Endodermal cell (in vitro differentiated cells): Measurements from ENCODE around the gene PTPRN2. TPM values are rescaled to one million over a fixed set of nuclear protein-coding genes. Genes with fewer than 3 reads are reported as not detected.

Experiments used
- DNase-seq: peaks from one replicate; pipeline ENCODE4 v3.0.0-alpha.2; 2017
- H3K27ac ChIP-seq: 2 replicates; pipeline ENCODE4 v1.5.1; 2013; ENCODE audit warnings: mild to moderate bottlenecking, low read depth, low read length, moderate library complexity
- H3K27me3 ChIP-seq: 2 replicates; pipeline ENCODE4 v1.6.1; 2013; ENCODE audit warnings: mild to moderate bottlenecking, low read length, moderate library complexity; ENCODE audit not compliant: insufficient read depth, control insufficient read depth, poor library complexity, severe bottlenecking
- H3K36me3 ChIP-seq: 2 replicates; pipeline ENCODE4 v1.7.0; 2013; ENCODE audit warnings: mild to moderate bottlenecking, low read length, moderate library complexity; ENCODE audit not compliant: control insufficient read depth, insufficient read depth
- H3K4me1 ChIP-seq: one replicate; pipeline ENCODE4 v1.7.0; 2013; ENCODE audit warnings: low read length; ENCODE audit not compliant: control insufficient read depth, insufficient read depth
- H3K4me3 ChIP-seq: 2 replicates; pipeline ENCODE4 v1.5.1; 2013; ENCODE audit warnings: mild to moderate bottlenecking, low read length, moderate library complexity
- H3K9ac ChIP-seq: 2 replicates; pipeline ENCODE4 v1.6.1; 2013; ENCODE audit warnings: mild to moderate bottlenecking, low read length, moderate library complexity; ENCODE audit not compliant: poor library complexity, severe bottlenecking; ENCODE audit errors: extremely low read depth
- H3K9me3 ChIP-seq: 2 replicates; pipeline ENCODE4 v1.6.1; 2013; ENCODE audit warnings: mild to moderate bottlenecking, low read length, moderate library complexity; ENCODE audit not compliant: control insufficient read depth
- H3K27ac Mint-ChIP-seq: 2 replicates; pipeline ENCODE4 v1.8.0; 2020; ENCODE audit warnings: mixed read lengths
- H3K27me3 Mint-ChIP-seq: 2 replicates; pipeline ENCODE4 v1.8.0; 2021; ENCODE audit warnings: mild to moderate bottlenecking, mixed read lengths; ENCODE audit not compliant: insufficient read depth
- H3K36me3 Mint-ChIP-seq: 2 replicates; pipeline ENCODE4 v1.8.0; 2020; ENCODE audit warnings: low read depth, mixed read lengths
- H3K4me1 Mint-ChIP-seq: 2 replicates; pipeline ENCODE4 v1.8.0; 2020; ENCODE audit warnings: mixed read lengths
- H3K4me3 Mint-ChIP-seq: 2 replicates; pipeline ENCODE4 v1.8.0; 2020; ENCODE audit warnings: mild to moderate bottlenecking, moderate library complexity, mixed read lengths
- H3K9me3 Mint-ChIP-seq: 2 replicates; pipeline ENCODE4 v1.8.0; 2020; ENCODE audit warnings: mild to moderate bottlenecking, mixed read lengths
- CTCF ChIP-seq: fragments of 200-600 bp; sonication (generic); conservative IDR thresholded peaks from 2 replicates; pipeline ENCODE4 v1.5.0; 2021; ENCODE audit warnings: antibody characterized with exemption, mild to moderate bottlenecking
- WGBS, 2 experiments: methylation state at CpG; one replicate each; pipeline versions ENCODE4 v1.1.5 to v1.1.7; 2013; ENCODE audit warnings: missing lambda C conversion rate in 2 of 2, mixed read lengths in 1 of 2; ENCODE audit not compliant: insufficient coverage in 1 of 2, insufficient read length in 1 of 2; 5-methylcytosine and 5-hydroxymethylcytosine counted together
- total RNA-seq, 2 donors: library from RNA; stranded (reverse); fragmentation: NEBNext Ultra II Directional in 1 of 2; extraction: Animal tissue kit (Norgen Biotek cat#: 25700) in 1 of 2; gene quantifications; 2 replicates in 1 of 2; 3 replicates in 1 of 2; pipeline ENCODE4 v1.2.1, GENCODE V29; 2021

The PTPRN2 gene
- total RNA-seq, 2 donors from 2014 or later: 0.69 to 1.2 TPM

- Histone ChIP-seq H3K9ac (no peak overlapping the region), H3K27ac (no peak overlapping the region), H3K27me3 (no peaks in the 10 kb centered on the region), H3K9me3 (peaks cover 45% of the 10 kb centered on the region), H3K4me1 (no peaks in the 10 kb centered on the region), H3K4me3 (no peak overlapping the region), H3K36me3 (no peaks in the 10 kb centered on the region)
- TF ChIP-seq CTCF: no peak
- WGBS, 2 experiments: 88 to 93% methylated on average over 13 to 21 of the region's 21 CpGs
- H3K27ac Mint-ChIP-seq: no peak overlapping the region
- no peaks in the 10 kb centered on the region for H3K9me3 Mint-ChIP-seq
- peaks cover 41% of the 10 kb centered on the region for H3K27me3 Mint-ChIP-seq
- no peak overlapping the region for H3K4me3 Mint-ChIP-seq
- H3K4me1 Mint-ChIP-seq: no peaks in the 10 kb centered on the region
- DNase-seq: no peak
- no peaks in the 10 kb centered on the region for H3K36me3 Mint-ChIP-seq
Measured at GRCh38 chr7:157603716-157604115, 983.9 kb downstream of the PTPRN2 start.

- Mint-ChIP-seq H3K4me3 (no peak overlapping the region), H3K27me3 (peaks cover 47% of the 10 kb centered on the region), H3K4me1 (no peaks in the 10 kb centered on the region), H3K27ac (no peak overlapping the region), H3K9me3 (no peaks in the 10 kb centered on the region), H3K36me3 (no peaks in the 10 kb centered on the region)
- Histone ChIP-seq H3K4me3 (no peak overlapping the region), H3K4me1 (no peaks in the 10 kb centered on the region), H3K36me3 (no peaks in the 10 kb centered on the region), H3K9me3 (peaks cover 39% of the 10 kb centered on the region), H3K27ac (no peak overlapping the region), H3K9ac (no peak overlapping the region), H3K27me3 (no peaks in the 10 kb centered on the region)
- no peak for DNase-seq
- 85 to 100% methylated on average over 2 to 9 of the region's 9 CpGs for WGBS, 2 experiments
- TF ChIP-seq CTCF: no peak
Measured at GRCh38 chr7:157603005-157603404, 984.6 kb downstream of the PTPRN2 start.

GRCh38 chr7:157602581-157602980 is 985.0 kb downstream of the PTPRN2 start:
- Mint-ChIP-seq H3K36me3 (no peaks in the 10 kb centered on the region), H3K9me3 (no peaks in the 10 kb centered on the region), H3K4me1 (no peaks in the 10 kb centered on the region), H3K27ac (no peak overlapping the region), H3K27me3 (peaks cover 52% of the 10 kb centered on the region), H3K4me3 (no peak overlapping the region)
- H3K4me1 ChIP-seq: no peaks in the 10 kb centered on the region
- H3K9ac ChIP-seq: no peak overlapping the region
- no peaks in the 10 kb centered on the region for H3K27me3 ChIP-seq
- H3K9me3 ChIP-seq: peaks cover 43% of the 10 kb centered on the region
- H3K36me3 ChIP-seq: no peaks in the 10 kb centered on the region
- DNase-seq: no peak
- H3K27ac ChIP-seq: no peak overlapping the region
- no peak for TF ChIP-seq CTCF
- H3K4me3 ChIP-seq: no peak overlapping the region
- WGBS, 2 experiments: 86 to 87% methylated on average over 12 to 14 of the region's 14 CpGs
